GM10847 (cell line): ENCODE data around the gene CKB.

Experiments
- POLR2A ChIP-seq: IDR thresholded peaks from 2 replicates; pipeline ENCODE4 v1.6.1; 2011; ENCODE audit not compliant: insufficient read length; ENCODE audit errors: extremely low read depth

CKB gene

GRCh38 chr14:103524002-103524935 lies 1.6 kb upstream of the CKB start:
- TF ChIP-seq POLR2A: no peak

- TF ChIP-seq POLR2A: no peak
These were observed 935 bp upstream of the CKB start for GRCh38 chr14:103523575-103523954.

- no peak for TF ChIP-seq POLR2A
These were observed 573 bp downstream of the CKB start for GRCh38 chr14:103521951-103522563.

GRCh38 chr14:103521438-103521950 lies 1.1 kb downstream of the CKB start:
- TF ChIP-seq POLR2A: no peak

DNA sequence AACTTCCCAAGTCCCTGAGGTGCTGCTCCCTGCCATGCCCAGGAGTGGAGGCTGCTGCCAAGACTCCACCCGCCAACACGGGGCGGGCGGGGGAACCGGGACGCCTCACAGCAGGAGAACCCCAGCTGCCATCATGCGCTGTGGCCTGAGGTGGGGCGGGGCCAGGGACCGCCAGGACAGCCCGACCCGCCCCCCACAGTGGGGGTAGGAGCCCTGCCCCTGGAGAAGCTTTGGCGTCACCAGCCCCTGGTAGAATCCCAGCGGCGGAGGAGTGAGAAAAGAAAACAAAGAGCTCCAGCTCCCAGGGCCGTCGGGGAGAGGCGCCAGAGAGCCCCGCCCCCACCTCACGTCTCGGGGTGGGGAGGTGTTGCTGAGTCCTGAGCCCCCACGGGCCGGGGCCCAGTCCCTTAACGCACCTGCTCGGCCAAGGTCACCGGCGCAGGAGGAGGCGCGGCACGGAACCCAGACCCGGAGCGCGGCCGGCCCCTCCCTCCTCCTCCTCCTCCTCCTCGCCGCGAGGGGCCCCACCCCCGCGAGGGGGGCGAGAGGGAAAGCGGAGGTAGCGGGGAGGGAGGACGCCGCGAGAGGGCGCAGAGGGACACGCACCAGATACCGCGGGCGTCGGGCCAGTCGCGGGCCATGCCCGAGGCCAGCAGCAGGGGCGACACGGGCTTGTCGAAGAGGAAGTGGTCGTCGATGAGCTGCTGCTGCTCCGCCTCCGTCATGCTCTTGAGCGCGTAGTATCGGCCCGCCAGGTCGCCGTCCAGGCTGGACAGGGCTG lies 1.8 kb downstream of the CKB start:
- no peak for TF ChIP-seq POLR2A

- no peak for TF ChIP-seq POLR2A
These were observed 2.4 kb downstream of the CKB start for GRCh38 chr14:103520269-103520656.

GRCh38 chr14:103519837-103520212 lies 2.8 kb downstream of the CKB start:
- no peak for TF ChIP-seq POLR2A

GRCh38 chr14:103519043-103519836 lies 3.4 kb downstream of the CKB start:
- no peak for TF ChIP-seq POLR2A

DNA sequence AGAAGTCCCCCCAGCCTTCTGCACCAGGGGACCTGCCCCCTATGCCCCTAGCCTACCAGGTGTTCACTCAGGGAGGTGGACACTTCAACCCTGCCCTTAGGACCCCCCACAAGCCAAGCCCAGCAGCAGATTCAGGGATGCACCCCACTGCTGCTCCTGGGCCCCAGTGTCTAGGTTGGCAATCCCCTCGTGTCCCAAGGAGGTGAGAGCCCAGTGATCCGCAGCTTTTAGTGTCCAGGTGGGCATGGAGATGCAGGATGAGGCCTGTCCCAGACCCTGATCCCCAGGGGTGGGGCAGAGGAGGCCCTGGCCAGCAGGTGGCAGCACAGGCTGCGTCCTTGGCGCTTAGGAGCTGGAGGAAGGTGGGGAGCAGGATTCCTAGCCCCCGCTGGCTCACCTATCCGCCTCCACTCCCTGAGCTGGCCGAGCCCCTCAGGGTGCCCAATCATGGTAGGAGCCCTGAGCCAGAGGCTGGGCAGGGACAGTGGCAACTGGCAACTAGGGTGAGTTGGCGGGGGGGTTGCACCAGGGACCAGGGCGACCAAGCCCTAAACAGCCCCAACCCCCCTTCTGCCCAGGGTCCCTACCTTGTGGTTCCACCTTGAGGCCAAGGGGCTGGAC lies 4.1 kb downstream of the CKB start:
- TF ChIP-seq POLR2A: peak; percentile 6

GRCh38 chr14:103517721-103518421 lies 4.8 kb downstream of the CKB start:
- no peak for TF ChIP-seq POLR2A

DNA sequence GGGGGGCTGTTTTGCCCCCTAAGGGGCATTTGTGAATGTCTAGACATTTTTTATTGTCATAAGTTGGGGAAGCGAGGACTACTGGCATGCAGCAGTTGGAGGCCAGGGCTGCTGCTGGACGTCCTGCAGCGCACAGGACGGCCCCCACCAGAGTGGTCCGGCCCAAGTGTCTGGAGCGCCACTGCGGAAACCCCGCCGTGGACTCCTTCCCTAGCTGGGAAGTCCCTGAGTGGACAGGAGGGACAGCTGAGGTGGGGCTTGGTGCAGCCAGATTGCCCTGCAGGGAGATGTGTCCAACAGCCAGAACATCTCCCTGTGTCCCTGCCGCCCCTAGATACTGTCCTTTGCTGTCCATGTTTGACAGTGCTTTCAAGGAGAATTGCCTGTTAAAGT lies 5.5 kb downstream of the CKB start:
- no peak for TF ChIP-seq POLR2A

DNA sequence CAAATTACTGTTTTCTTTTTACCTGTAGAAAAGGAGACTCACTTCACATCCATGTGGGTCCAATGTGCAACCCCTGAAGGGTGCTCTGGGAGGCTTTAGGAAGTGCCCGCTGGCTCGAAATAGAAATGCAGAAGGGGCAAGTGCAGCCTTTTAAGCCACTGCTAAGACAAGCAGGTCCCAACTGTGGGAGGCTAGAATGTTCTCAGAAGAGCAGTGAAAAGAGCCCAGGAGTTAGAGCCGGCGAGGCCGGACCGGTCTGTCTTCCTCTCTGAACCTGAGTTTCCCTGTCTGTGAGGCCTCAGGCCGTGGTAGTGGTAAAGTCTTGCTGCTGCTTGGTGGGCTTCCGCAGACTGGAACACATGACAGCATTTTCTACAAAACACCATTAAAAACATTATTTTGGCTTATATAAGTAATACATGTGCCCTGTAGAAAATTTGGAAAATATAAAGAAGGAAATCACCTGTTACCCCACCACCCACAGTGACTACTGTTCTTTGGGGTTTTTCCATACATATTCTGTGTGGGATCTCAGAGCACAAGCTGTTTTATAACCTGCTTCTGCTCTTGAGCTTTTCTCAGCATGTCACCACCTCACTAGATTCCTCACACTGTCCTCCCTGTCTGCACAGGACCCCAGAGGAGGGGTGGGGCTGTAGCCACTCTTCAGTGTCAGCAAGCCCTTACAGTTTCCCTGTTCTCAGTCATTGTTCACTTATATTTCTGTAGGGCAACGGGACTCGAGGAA lies 6.0 kb downstream of the CKB start:
- TF ChIP-seq POLR2A: no peak

DNA sequence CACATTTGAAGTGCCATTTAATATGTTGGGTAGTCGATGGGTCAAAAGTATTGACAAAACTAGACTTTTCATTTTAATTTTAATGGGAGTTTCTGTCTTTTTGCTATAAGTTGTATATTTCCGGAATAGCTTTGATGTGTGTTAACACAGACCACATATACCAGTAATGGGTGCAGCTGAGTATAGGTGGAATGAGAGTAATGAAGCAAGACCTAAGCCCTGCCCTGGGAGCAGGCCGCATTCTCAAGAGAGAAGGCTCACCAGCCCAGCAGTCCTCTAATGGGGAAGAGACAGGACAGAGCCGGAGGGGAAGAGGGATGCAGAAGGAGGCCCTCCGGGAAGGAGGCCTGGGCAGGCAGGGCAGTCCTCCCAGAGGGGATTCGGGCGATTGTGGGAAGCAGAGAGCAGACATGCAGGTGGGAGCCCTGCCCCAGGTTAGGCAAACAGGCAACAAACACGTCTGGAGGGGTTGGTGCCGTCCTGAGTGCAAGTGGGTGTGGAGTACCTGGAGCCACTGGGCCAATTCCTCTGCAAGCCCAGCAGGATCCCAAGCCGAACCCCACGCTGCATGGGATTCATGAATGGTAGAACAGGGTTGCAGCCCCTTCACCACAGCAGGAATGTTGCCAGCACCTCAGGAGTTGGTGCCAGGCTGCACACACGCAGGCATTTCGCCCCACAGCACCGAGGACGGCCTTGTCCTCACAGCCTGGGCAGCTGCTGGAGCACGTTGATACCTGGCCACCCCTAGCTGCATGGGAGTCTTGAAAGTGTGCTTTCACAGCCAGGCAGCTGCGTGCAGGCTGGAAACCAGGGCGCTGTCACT lies 7.8 kb downstream of the CKB start:
- no peak for TF ChIP-seq POLR2A
